Measurements from ENCODE around the gene TYK2. TPM values are rescaled to one million over a fixed set of nuclear protein-coding genes. Genes with fewer than 3 reads are reported as not detected.

Gene TYK2
- total RNA-seq, 1 donor from 2014 or later, result 115 TPM

- TF ChIP-seq, protein P1, sequence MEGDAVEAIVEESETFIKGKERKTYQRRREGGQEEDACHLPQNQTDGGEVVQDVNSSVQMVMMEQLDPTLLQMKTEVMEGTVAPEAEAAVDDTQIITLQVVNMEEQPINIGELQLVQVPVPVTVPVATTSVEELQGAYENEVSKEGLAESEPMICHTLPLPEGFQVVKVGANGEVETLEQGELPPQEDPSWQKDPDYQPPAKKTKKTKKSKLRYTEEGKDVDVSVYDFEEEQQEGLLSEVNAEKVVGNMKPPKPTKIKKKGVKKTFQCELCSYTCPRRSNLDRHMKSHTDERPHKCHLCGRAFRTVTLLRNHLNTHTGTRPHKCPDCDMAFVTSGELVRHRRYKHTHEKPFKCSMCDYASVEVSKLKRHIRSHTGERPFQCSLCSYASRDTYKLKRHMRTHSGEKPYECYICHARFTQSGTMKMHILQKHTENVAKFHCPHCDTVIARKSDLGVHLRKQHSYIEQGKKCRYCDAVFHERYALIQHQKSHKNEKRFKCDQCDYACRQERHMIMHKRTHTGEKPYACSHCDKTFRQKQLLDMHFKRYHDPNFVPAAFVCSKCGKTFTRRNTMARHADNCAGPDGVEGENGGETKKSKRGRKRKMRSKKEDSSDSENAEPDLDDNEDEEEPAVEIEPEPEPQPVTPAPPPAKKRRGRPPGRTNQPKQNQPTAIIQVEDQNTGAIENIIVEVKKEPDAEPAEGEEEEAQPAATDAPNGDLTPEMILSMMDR (IDR thresholded peaks at IDR 0.05), result no peak
- TF ChIP-seq POLR2A (IDR thresholded peaks at IDR 0.05) (no peak), POLR2AphosphoS5 (IDR thresholded peaks at IDR 0.05; ENCODE audit: insufficient read depth in 1 of 2, low read depth in 1 of 2) (no peak)
- intact Hi-C loops (cut with DNase I), result no loop called here
- Histone ChIP-seq H3K27me3 (peaks cover 15% of the 10 kb centered on the region), H3K4me3 (no peak overlapping the region), H3K9me3 (no peaks in the 10 kb centered on the region), H3K27ac (no peak overlapping the region), H3K4me1 (peaks cover 51% of the 10 kb centered on the region), H3K36me3 (no peaks in the 10 kb centered on the region)
- DNase-seq (ENCODE audit: extremely low spot score in 2 of 2), result no peak
Measured at GRCh38 chr19:10422046-10422461, 41.7 kb upstream of the TYK2 start.

DNA sequence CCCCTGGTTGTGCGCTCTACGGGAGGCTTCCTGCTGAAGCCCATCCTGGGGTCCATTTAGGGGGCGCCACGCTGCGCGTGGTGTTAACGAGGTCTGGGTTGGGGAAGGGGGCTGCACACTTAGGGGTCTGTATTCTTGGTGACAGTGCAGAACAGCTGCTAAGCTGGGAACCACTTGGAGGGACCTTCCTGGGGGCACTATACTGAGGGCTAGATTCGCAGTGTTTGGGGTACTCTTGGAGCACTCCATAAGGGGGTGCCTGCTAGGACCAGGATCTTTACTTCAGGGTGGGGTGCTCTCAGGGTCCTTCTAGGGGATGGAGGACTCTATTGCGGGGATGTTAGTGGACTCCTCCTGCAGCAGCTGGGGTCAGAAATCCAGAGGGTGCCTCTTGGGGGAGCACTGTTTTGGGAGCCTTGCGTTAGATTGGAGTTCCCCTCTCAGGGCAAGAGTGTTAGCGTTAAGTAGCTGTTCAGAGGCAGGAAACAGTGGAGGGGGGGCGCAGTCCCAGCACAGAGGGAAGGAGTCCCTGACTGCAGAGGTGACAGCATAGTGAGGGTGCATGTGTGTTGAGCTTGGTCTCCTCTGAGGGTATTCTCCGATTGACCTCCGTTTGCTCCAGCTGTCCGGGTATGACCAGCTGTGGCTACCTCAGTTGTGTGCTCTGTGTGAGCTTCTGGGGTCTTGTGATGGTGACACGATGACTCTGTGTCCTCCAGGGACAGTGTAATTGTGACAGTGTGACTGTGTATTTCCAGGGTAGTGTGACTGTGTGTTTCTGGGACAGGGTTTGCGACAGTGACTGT is 41.1 kb upstream of the TYK2 start:
- Histone ChIP-seq H3K4me1 (peaks cover 57% of the 10 kb centered on the region), H3K27ac (no peak overlapping the region), H3K27me3 (peaks cover 15% of the 10 kb centered on the region), H3K9me3 (no peaks in the 10 kb centered on the region), H3K4me3 (no peak overlapping the region), H3K36me3 (no peaks in the 10 kb centered on the region)
- TF ChIP-seq, protein P1 (IDR thresholded peaks at IDR 0.05), result no peak
- no peak for TF ChIP-seq POLR2A (IDR thresholded peaks at IDR 0.05)
- no peak for TF ChIP-seq POLR2AphosphoS5 (IDR thresholded peaks at IDR 0.05; ENCODE audit: insufficient read depth in 1 of 2, low read depth in 1 of 2)
- intact Hi-C loops (cut with DNase I), result no loop called here
- DNase-seq (ENCODE audit: extremely low spot score in 2 of 2), result no peak

DNA sequence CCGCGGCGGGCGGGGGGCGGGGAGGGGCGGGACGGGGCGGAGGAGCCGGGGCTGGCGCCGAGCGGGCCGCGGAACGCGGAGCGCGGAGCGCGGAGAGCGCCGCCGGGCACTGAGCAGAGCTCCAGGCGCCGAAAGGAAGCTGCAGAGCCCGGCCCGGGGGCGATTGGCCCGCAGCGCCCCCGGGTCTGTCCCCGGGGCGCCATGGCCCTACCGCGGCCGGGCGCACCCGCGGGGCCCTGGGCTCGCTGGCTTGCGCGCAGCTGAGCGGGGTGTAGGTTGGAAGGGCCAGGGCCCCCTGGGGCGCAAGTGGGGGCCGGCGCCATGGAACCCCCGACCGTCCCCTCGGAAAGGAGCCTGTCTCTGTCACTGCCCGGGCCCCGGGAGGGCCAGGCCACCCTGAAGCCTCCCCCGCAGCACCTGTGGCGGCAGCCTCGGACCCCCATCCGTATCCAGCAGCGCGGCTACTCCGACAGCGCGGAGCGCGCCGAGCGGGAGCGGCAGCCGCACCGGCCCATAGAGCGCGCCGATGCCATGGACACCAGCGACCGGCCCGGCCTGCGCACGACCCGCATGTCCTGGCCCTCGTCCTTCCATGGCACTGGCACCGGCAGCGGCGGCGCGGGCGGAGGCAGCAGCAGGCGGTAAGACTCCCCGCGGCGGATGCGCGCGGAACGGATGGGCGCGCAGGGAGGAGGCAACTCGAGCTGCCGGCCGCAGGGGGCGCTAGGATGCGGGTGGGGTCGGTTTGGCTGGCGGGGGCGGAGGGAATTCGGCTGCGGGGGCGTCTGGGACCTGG is 40.3 kb upstream of the TYK2 start, which contains the start of gene PDE4A:
PDE4A (plus strand) TSS at position 95 of the 796 bp plus-strand sequence; CDS start at position 322, 227 bp downstream.
- H3K9me3 ChIP-seq, result no peaks in the 10 kb centered on the region
- no peak for TF ChIP-seq POLR2A (IDR thresholded peaks at IDR 0.05)
- no peak for TF ChIP-seq POLR2AphosphoS5 (IDR thresholded peaks at IDR 0.05; ENCODE audit: insufficient read depth in 1 of 2, low read depth in 1 of 2)
- TF ChIP-seq, protein P1 (IDR thresholded peaks at IDR 0.05), result no peak
- no peak within 1 kb of the TSS for H3K27ac ChIP-seq
- H3K4me3 ChIP-seq, result peak within 1 kb of the TSS; percentile 19 to 31
- intact Hi-C loops (cut with DNase I), result no loop called here
- peaks cover 64% of the 10 kb centered on the region for H3K4me1 ChIP-seq
- peaks cover 15% of the 10 kb centered on the region for H3K27me3 ChIP-seq
- no peak for DNase-seq (ENCODE audit: extremely low spot score in 2 of 2)
- H3K36me3 ChIP-seq, result no peaks in the 10 kb centered on the region

- Histone ChIP-seq H3K27ac (no peak overlapping the region), H3K4me3 (peak overlapping the region; percentile 19 to 31), H3K36me3 (no peaks in the 10 kb centered on the region), H3K9me3 (no peaks in the 10 kb centered on the region), H3K27me3 (peaks cover 15% of the 10 kb centered on the region), H3K4me1 (peaks cover 64% of the 10 kb centered on the region)
- TF ChIP-seq POLR2AphosphoS5 (IDR thresholded peaks at IDR 0.05; ENCODE audit: insufficient read depth in 1 of 2, low read depth in 1 of 2), result no peak
- TF ChIP-seq, protein P1 (IDR thresholded peaks at IDR 0.05), result no peak
- TF ChIP-seq POLR2A (IDR thresholded peaks at IDR 0.05), result no peak
- DNase-seq (ENCODE audit: extremely low spot score in 2 of 2), result no peak
- intact Hi-C loops (cut with DNase I), result no loop called here
Measured at GRCh38 chr19:10419646-10420443, 39.5 kb upstream of the TYK2 start.
